Fibroblast of skin of right quadriceps (primary cell): ENCODE measurements around the gene LPCAT2.

Source experiments
- DNase-seq: peaks from one replicate; pipeline ENCODE4 v3.0.0-alpha.2; 2013

The LPCAT2 gene

DNA sequence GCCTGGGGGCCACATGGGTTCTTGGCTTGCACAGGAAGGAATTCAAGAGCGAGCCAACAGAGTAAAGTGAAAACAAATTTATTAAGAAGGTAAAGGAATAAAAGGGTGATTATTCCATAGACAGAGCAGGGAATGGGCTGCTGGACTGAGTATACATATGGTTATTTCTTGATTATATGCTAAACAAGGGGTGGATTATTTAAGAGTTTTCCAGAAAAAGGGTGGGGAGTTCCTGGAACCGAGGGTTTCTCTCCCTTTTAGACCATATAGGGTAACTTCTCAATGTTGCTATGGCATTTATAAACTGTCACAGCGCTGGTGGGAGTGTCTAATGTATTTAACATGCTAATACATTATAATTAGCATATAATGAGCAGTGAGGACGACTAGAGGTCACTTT lies 27.8 kb upstream of the LPCAT2 start:
- DNase-seq: no peak

- DNase-seq: no peak
Measured at GRCh38 chr16:55482056-55482455, 26.8 kb upstream of the LPCAT2 start.

- peak; percentile 93 for DNase-seq
Measured at GRCh38 chr16:55487048-55487803, 21.6 kb upstream of the LPCAT2 start.

- no peak for DNase-seq
Measured at GRCh38 chr16:55488306-55488705, 20.6 kb upstream of the LPCAT2 start.

DNA sequence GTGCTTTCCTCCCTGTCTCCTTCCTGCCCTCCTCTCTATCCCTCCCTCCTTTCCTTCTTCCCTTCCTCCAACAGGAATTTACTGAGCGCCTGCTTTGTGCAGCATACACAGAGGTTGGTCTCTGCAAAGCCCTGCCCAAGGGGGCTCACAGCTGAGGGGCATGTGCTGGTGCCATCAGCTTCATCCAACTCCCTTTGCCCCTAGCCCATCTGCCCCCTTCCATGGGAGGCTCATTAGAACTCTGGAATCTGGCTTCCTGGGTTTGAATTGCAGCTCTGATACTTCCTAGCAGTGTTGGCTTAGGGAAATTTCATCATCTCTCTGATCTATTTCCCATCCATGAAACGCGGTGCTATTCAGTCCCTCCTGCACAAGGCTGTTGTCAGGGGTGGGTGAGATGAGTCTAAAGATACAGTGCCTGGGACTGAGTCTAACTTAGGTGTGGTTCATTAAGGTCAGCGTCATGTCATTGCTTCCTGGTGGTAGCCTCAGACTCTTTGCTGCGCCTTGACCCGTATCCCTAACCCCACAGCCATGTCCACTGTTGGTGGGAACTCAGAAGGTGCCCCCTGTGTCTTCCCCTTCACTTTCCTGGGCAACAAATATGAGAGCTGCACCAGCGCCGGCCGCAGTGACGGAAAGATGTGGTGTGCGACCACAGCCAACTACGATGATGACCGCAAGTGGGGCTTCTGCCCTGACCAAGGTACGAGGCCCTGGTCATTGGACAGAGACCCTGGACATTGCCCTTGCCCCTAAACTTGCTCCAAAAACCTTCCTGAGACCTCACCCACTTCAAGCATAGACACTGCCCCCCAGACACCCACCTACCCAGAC lies 19.5 kb upstream of the LPCAT2 start:
- no peak for DNase-seq

DNA sequence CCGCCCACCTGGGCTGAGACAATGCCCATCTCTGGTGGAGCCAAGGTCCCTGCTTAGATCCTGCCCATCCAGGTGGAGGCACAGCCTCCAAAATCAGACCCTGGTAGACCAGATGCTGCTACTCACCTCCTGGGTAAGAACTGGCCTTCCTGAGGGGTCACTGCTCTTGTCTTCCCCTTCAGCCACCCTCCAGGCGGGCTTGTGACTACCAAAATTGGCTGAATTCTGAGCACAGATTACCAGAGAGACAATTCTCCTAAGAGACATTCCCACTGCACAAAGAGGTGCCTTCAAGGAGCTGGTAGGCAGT lies 19.0 kb upstream of the LPCAT2 start:
- no peak for DNase-seq

- DNase-seq: no peak
Measured at GRCh38 chr16:55490301-55490700, 18.6 kb upstream of the LPCAT2 start.

DNA sequence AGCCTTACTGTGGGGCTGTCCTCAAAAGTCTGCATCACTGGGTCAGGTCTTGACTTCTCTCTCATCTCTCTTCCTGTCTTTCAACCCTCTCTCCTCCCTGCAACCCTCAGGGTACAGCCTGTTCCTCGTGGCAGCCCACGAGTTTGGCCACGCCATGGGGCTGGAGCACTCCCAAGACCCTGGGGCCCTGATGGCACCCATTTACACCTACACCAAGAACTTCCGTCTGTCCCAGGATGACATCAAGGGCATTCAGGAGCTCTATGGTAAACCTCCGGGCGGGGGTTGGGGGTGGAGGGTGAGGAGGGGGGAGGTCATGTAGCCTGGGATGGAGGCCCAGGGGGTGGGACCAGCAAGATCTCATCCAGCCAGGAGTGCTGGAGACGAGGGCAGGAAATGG lies 17.2 kb upstream of the LPCAT2 start:
- DNase-seq: no peak

DNA sequence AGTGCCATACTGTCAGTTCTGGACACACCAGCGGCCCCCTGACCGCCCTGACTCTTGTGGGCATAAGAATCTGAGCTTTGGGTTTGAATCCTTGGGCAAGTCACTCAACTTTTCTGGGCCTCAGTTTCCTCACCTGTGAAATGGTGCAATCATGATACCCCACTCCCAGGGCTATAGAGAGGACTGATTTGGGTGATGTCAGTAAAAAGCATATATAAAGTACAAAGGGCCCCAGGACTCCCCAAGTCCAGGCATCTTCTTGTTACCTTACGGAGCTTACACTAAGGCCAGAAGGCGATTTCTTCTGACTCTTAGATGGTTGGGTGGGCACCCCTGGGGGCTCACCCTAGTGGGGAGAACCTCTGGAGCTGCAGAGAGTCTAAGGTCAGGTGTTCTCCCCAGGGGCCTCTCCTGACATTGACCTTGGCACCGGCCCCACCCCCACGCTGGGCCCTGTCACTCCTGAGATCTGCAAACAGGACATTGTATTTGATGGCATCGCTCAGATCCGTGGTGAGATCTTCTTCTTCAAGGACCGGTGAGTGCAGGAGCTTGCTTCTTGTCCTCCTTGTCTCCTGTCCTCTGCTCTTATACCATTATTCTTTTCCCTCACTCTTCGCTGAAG lies 16.0 kb upstream of the LPCAT2 start:
- no peak for DNase-seq

GRCh38 chr16:55494994-55495421 lies 13.9 kb upstream of the LPCAT2 start:
- peak; percentile 98 for DNase-seq

- peak; percentile 92 for DNase-seq
Measured at GRCh38 chr16:55495616-55496289, 13.1 kb upstream of the LPCAT2 start.

DNA sequence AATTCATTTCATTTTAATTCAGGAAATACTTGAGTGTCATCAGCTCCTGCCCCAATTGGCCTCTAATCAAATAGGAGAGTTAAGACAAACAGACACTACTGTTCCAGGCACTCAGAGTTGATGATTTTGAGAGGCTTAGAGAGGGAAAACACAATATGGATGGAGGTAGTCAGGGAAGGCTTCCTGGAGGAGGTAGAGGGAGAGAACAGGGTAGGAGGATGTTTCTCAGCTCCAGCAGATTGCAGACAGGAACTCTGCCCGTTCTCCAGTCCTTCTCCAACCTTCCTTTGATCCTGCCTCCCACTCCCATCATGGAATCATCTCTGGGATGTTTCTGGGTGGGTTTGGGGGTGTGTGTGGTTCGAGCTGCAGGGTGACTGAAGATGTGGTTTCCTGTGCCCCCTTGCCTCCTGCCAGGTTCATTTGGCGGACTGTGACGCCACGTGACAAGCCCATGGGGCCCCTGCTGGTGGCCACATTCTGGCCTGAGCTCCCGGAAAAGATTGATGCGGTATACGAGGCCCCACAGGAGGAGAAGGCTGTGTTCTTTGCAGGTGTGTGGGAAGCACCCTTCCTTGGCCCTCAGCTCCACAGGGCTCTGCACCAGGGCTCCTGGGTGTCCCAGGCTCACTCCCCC lies 12.2 kb upstream of the LPCAT2 start:
- DNase-seq: no peak

GRCh38 chr16:55497558-55497957 lies 11.3 kb upstream of the LPCAT2 start:
- no peak for DNase-seq

DNA sequence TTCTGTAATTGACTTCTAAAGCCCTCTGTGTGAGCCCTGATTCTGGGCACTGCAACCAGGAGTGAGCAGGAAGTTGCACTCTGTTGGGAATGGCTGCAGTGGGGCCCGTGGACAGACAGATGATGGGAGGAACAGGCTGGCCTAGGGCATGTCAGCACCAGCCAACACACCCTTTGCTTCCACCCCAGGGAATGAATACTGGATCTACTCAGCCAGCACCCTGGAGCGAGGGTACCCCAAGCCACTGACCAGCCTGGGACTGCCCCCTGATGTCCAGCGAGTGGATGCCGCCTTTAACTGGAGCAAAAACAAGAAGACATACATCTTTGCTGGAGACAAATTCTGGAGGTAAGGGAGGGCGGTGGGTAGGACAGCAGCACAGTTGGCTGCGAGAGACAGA lies 10.8 kb upstream of the LPCAT2 start:
- DNase-seq: no peak

- DNase-seq: no peak
Measured at GRCh38 chr16:55499281-55499680, 9.6 kb upstream of the LPCAT2 start.

- DNase-seq: peak; percentile 99
Measured at GRCh38 chr16:55499951-55500529, 8.8 kb upstream of the LPCAT2 start.

GRCh38 chr16:55500530-55501011 lies 8.3 kb upstream of the LPCAT2 start:
- peak; percentile 64 for DNase-seq

- no peak for DNase-seq
Measured at GRCh38 chr16:55501549-55502322, 7.1 kb upstream of the LPCAT2 start.

- DNase-seq: peak; percentile 72
Measured at GRCh38 chr16:55502801-55503366, 6.0 kb upstream of the LPCAT2 start.

DNA sequence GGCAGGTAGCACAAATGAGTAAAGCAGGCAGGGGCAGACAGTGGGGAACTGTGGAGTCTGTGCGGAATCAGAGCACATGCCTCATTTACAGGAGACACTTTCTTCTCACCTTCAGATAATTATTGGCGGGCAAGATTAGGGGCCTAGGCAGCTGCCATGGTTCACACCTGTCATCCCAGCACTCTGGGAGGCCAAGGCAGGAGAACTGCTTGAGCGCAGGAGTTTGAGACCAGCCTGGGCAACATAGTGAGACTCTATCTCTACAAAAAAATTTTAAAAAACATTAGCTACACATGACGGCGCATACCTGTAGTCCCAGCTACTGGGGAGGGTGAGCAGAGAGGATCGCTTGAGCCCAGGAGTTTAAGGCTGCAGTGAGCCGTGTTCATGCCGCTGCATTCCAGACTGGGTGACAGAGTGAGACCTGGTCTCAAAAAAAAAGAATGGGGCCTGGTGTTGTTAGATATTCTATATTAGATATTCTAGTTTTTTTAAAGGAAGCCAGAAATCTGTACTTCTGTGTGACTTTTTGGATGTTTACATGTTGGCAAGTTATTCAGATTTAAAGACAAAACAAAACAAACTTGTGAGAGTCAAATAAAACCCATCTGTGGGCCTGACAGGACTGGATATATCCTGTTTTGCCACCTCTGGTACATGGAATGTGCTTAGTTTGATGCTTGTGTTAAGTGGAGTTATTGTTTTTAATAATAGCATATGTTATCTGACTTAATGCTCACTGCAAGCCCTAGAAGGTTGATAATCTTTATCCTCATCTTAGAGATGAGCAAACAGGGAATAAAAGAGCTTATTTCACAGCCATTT lies 4.9 kb upstream of the LPCAT2 start:
- no peak for DNase-seq
